K562 (cell line): ENCODE results near the gene GALNT12. TPM values are rescaled to one million over a fixed set of nuclear protein-coding genes. Genes with fewer than 3 reads are reported as not detected.

Experiments
- ATAC-seq: fragments of 200-7000 bp; cut with Tn5 transposase; 3 replicates; pipeline ENCODE4 v1.9.1; 2020; ENCODE audit warnings: moderate library complexity
- BruUV-seq: library from RNA; stranded (reverse); fragments of 400-500 nt; replicated peaks from 2 replicates; lab custom pipeline; 2021; lab: Mats Ljungman, UMichigan
- CTCF ChIA-PET: fragments of 300-600 bp; formaldehyde crosslinking; extraction: SDS; loops from one replicate; lab custom pipeline; 2021; ENCODE audit warnings: low intra/inter-chr PET ratio; lab: Yijun Ruan, JAX
- POLR2A ChIA-PET: fragments of 300-600, 350-650 bp; sonication (Branson Sonifier 250); formaldehyde crosslinking; extraction: SDS; loops from one replicate; lab custom pipeline; 2021; ENCODE audit warnings: antibody characterized with exemption, inconsistent platforms; lab: Yijun Ruan, JAX
- DNase-seq, 4 experiments: peaks; one replicate each; pipeline versions ENCODE4 v3.0.0 to v3.0.0-alpha.2; 2011 to 2018; ENCODE audit warnings: low spot score in 3 of 4, mixed read lengths in 3 of 4; ENCODE audit errors: extremely low read depth in 1 of 4
- FAIRE-seq: peaks from 2 replicates; lab custom pipeline; 2011; peaks lifted over from hg19 to GRCh38; lab: Jason Lieb, UNC
- H2AFZ ChIP-seq: 2 replicates; pipeline ENCODE4 v1.6.0; 2011; ENCODE audit warnings: low read depth, low read length, control low read depth, inconsistent platforms
- H3K27ac ChIP-seq: fragments of 200-600 bp; 3 replicates; pipeline ENCODE4 v1.8.0; 2011; ENCODE audit warnings: low read depth, mild to moderate bottlenecking, control low read depth, inconsistent platforms, low read length, moderate library complexity, mixed read lengths; ENCODE audit errors: extremely low read depth
- H3K27me3 ChIP-seq, 2 experiments: fragments of 300-600 bp in 1 of 2; 2 replicates in 1 of 2; 3 replicates in 1 of 2; pipeline versions ENCODE4 v1.6.0 to v1.8.0; 2011; ENCODE audit warnings: inconsistent platforms in 2 of 2, low read length in 2 of 2, mild to moderate bottlenecking in 1 of 2, mixed read lengths in 1 of 2, moderate library complexity in 1 of 2; ENCODE audit not compliant: control insufficient read depth in 2 of 2, insufficient read depth in 2 of 2
- H3K36me3 ChIP-seq: fragments of 300-600 bp; 3 replicates; pipeline ENCODE4 v1.8.0; 2011; ENCODE audit warnings: mild to moderate bottlenecking, low read length, inconsistent platforms; ENCODE audit not compliant: control insufficient read depth, insufficient read depth
- H3K4me1 ChIP-seq, 2 experiments: fragments of 200-600 bp in 1 of 2; replicated peaks in 1 of 2; 2 replicates in 1 of 2; 3 replicates in 1 of 2; pipeline versions ENCODE4 v1.5.1 to v1.8.0; 2011; ENCODE audit warnings: inconsistent platforms in 2 of 2, low read length in 2 of 2, mild to moderate bottlenecking in 1 of 2, mixed read lengths in 1 of 2, moderate library complexity in 1 of 2; ENCODE audit not compliant: control insufficient read depth in 2 of 2, insufficient read depth in 2 of 2
- H3K4me2 ChIP-seq: 2 replicates; pipeline ENCODE4 v1.6.1; 2011; ENCODE audit warnings: low read length, control low read depth, inconsistent platforms, mixed read lengths; ENCODE audit not compliant: insufficient read depth
- H3K4me3 ChIP-seq: fragments of 200-600 bp; sonication (generic), shearing (Covaris generic); 2 replicates; pipeline ENCODE4 v1.5.1; 2016; ENCODE audit warnings: control low read depth, inconsistent platforms
- H3K79me2 ChIP-seq: fragments of 200-600 bp; 3 replicates; pipeline ENCODE4 v1.8.0; 2011; ENCODE audit warnings: low read length, inconsistent platforms; ENCODE audit not compliant: control insufficient read depth, insufficient read depth
- H3K9ac ChIP-seq, 2 experiments: 2 replicates each; pipeline versions ENCODE4 v1.6.0 to v1.6.1; 2011; ENCODE audit warnings: low read depth in 2 of 2, low read length in 2 of 2, control low read depth in 1 of 2, inconsistent platforms in 1 of 2, mild to moderate bottlenecking in 1 of 2, mixed read lengths in 1 of 2; ENCODE audit not compliant: insufficient read depth in 1 of 2
- H3K9me1 ChIP-seq: one replicate; pipeline ENCODE4 v1.6.0; 2011; ENCODE audit warnings: inconsistent platforms, mild to moderate bottlenecking, low read length, moderate library complexity; ENCODE audit not compliant: control insufficient read depth, insufficient read depth
- H3K9me3 ChIP-seq: replicated peaks from 2 replicates; pipeline ENCODE4 v1.5.1; 2011; ENCODE audit warnings: low read depth, low read length, inconsistent platforms; ENCODE audit not compliant: control insufficient read depth, insufficient read depth
- H4K20me1 ChIP-seq: replicated peaks from 2 replicates; pipeline ENCODE4 v1.6.1; 2011; ENCODE audit warnings: low read length, inconsistent platforms, mixed read lengths; ENCODE audit not compliant: control insufficient read depth, insufficient read depth
- FOSL1 ChIP-seq: fragments of 200-800 bp; sonication (Bioruptor generic); conservative IDR thresholded peaks from 2 replicates; pipeline ENCODE4 v1.6.1; 2016; ENCODE audit warnings: missing genetic modification characterization, missing compliant biosample characterization
- HDAC1 ChIP-seq, 2 experiments: fragments of 450-650 bp; IDR thresholded peaks; 2 replicates each; pipeline ENCODE4 v1.6.1; 2016 to 2017; ENCODE audit warnings: inconsistent platforms in 1 of 2, mild to moderate bottlenecking in 1 of 2, moderate library complexity in 1 of 2
- NFXL1 ChIP-seq: fragments of 450-650 bp; formaldehyde crosslinking; IDR thresholded peaks from 2 replicates; pipeline ENCODE4 v1.4.0; 2021; ENCODE audit warnings: mild to moderate bottlenecking
- NR2C2 ChIP-seq, 2 experiments: fragments of 200-800 bp in 1 of 2; sonication (Bioruptor generic) in 1 of 2; sonication (generic) in 1 of 2; formaldehyde crosslinking in 1 of 2; IDR thresholded peaks; 2 replicates each; pipeline versions ENCODE4 v1.6.1 to v1.8.0; 2016 to 2022; ENCODE audit warnings: mild to moderate bottlenecking in 1 of 2, missing compliant biosample characterization in 1 of 2, missing genetic modification characterization in 1 of 2, missing genetic modification reagents in 1 of 2
- RBFOX2 ChIP-seq: fragments of 200-400 bp; formaldehyde crosslinking; IDR thresholded peaks from 2 replicates; pipeline ENCODE4 v1.6.1; 2017; ENCODE audit warnings: low read depth, mild to moderate bottlenecking, low read length, moderate library complexity
- ZBTB33 ChIP-seq: sonication (generic); formaldehyde crosslinking; IDR thresholded peaks from 2 replicates; pipeline ENCODE4 v1.8.1; 2023; ENCODE audit warnings: mild to moderate bottlenecking, missing genetic modification reagents
- ZNF318 ChIP-seq, 2 experiments: fragments of 450-650 bp; IDR thresholded peaks; 2 replicates each; pipeline ENCODE4 v1.6.1; 2016; ENCODE audit warnings: mild to moderate bottlenecking in 2 of 2, borderline replicate concordance in 1 of 2, low read depth in 1 of 2, moderate library complexity in 1 of 2
- WGBS: fragments of 100-300 bp; shearing (Covaris generic); methylation state at CpG from one replicate; pipeline ENCODE4 v1.1.6; 2016; ENCODE audit warnings: low coverage, mixed read lengths; ENCODE audit not compliant: insufficient coverage; ENCODE audit errors: missing lambda C conversion rate; 5-methylcytosine and 5-hydroxymethylcytosine counted together
- in situ Hi-C: fragments of 300-500 bp; cut with MboI; formaldehyde crosslinking; loops from 4 replicates; pipeline ENCODE4 v1.15.0; 2018; ENCODE audit warnings: inconsistent platforms, mixed read lengths
- intact Hi-C: fragments of 100-400 bp; cut with micrococcal nuclease; formaldehyde crosslinking; loops from 2 replicates; pipeline ENCODE4 v1.14.2; 2022
- polyA plus RNA-seq, 8 experiments: library from polyadenylated mRNA; depleted of rRNA in 4 of 8; stranded (reverse) in 5 of 8; unstranded in 3 of 8; fragments of >200 nt; fragmentation: Nextera tagmentation in 2 of 8; fragmentation: Illumina TruSeq in 1 of 8; extraction: Ambion mirVana in 2 of 8; extraction: Trizol in 1 of 8; gene quantifications; 2 replicates each; pipeline versions ENCODE4 v1.2.1 to v1.2.3, GENCODE V29; 2011 to 2014; ENCODE audit warnings: inconsistent platforms in 1 of 8, missing spikeins in 1 of 8
- total RNA-seq, 7 experiments: library from RNA; depleted of rRNA in 6 of 7; stranded (reverse); fragments of >200 nt in 6 of 7; fragmentation: Illumina TruSeq in 2 of 7; extraction: Trizol in 2 of 7; gene quantifications; 2 replicates each; pipeline versions ENCODE4 v1.2.1 to v1.2.3, GENCODE V29; 2011 to 2021; ENCODE audit warnings: low replicate concordance in 1 of 7

GALNT12 gene
- total and polyA plus RNA-seq, 9 of the 15 experiments (the other 6 are each of a cell fraction or from before 2014, with no cell fraction given): 29.7 to 82.9 (median 44.2) TPM

- WGBS: 60% methylated on average over 18 of the region's 18 CpGs
- BruUV-seq: no TSS peak
- Histone ChIP-seq H4K20me1 (peaks cover 25% of the 10 kb centered on the region), H3K9me1 (peaks cover 17% of the 10 kb centered on the region), H3K36me3 (peaks cover 71% of the 10 kb centered on the region), H3K9ac (peak overlapping the region; percentile 25 to 83; a peak in 2 of 4 replicates), H3K27me3 (no peaks in the 10 kb centered on the region), H3K79me2 (peaks cover 67% of the 10 kb centered on the region), H3K4me1 (peaks cover 34 to 37% of the 10 kb centered on the region in 2 experiments; a peak in 4 of 5 replicates), H2AFZ (no peak overlapping the region), H3K9me3 (no peaks in the 10 kb centered on the region), H3K4me3 (no peak overlapping the region), H3K4me2 (peak overlapping the region; percentile 47), H3K27ac (peak overlapping the region; percentile 73)
- FAIRE-seq: no peak
- CTCF ChIA-PET: interaction anchor here (0.6 to 0.8 kb wide), 2 partner anchors 10 to 867 kb away, joined by 3 to 4 read pairs; no protein-coding TSS in a partner anchor
- ATAC-seq: peak; percentile 15
- peak in 1 of 4 experiments; percentile 32 for DNase-seq
- POLR2A ChIA-PET: interaction anchor here (0.6 to 2.0 kb wide), 8 partner anchors 10 to 823 kb away, joined by 3 to 6 read pairs (median 3); partner anchors contain the start of gene GALNT12
- intact Hi-C loops: loop anchor here (2.0 kb wide), 1 partner anchor 207 kb away; no protein-coding TSS in a partner anchor
- in situ Hi-C loops: loop anchor here (25.0 kb wide), 1 partner anchor 880 kb away; the partner anchor contains the start of gene TRMO
- TF ChIP-seq NFXL1 (no peak), ZNF318 (IDR thresholded peaks at IDR 0.05; ENCODE audit: borderline replicate concordance in 1 of 2, low read depth in 1 of 2) (0 out of 4 replicates have a peak, but pooled peaks of 1 of the 2 experiments have one; percentile 8), ZBTB33 (peak; percentile 98), NR2C2 (CRISPR knock-in tag; IDR thresholded peaks at IDR 0.05) (no peak), NR2C2 (tag; IDR thresholded peaks at IDR 0.05) (peak; percentile 45; the same call in 1 of the 2 replicates), RBFOX2 (peak; percentile 36; the same call in 1 of the 2 replicates), HDAC1 (IDR thresholded peaks at IDR 0.05) (0 out of 4 replicates have a peak, but pooled peaks of 1 of the 2 experiments have one; percentile 24), FOSL1 (tag) (0 out of 2 replicates have a peak, but pooled peaks have one; percentile 5)
These were observed 15.6 kb upstream of the GALNT12 start for GRCh38 chr9:98791608-98792490.
